H1 (cell line): Measurements from ENCODE around the gene MAST2. TPM values are rescaled to one million over a fixed set of nuclear protein-coding genes. Genes with fewer than 3 reads are reported as not detected.

ENCODE experiments used
- CTCF ChIA-PET: fragments of 300-600 bp; sonication (Branson Sonifier 250); formaldehyde crosslinking; loops from one replicate; lab custom pipeline; 2021; ENCODE audit not compliant: partially characterized antibody; lab: Charles Lee
- POLR2A ChIA-PET: fragments of 300-600 bp; sonication (Branson Sonifier 250); formaldehyde crosslinking; loops from one replicate; lab custom pipeline; 2021; ENCODE audit warnings: inconsistent platforms; ENCODE audit not compliant: partially characterized antibody; lab: Charles Lee
- DNase-seq, 2 experiments: peaks; one replicate each; pipeline versions ENCODE4 v3.0.0 to v3.0.0-alpha.2; 2010 to 2022; ENCODE audit warnings: low spot score in 2 of 2, low read depth in 1 of 2, mixed read lengths in 1 of 2
- FAIRE-seq: peaks from 2 replicates; lab custom pipeline; 2011; peaks lifted over from hg19 to GRCh38; lab: Jason Lieb, UNC
- H2AFZ ChIP-seq: 2 replicates; pipeline ENCODE4 v1.8.1; 2012; ENCODE audit warnings: low read length, inconsistent platforms
- H2AK5ac ChIP-seq: 2 replicates; pipeline ENCODE4 v1.6.1; 2013; ENCODE audit warnings: low read depth, low read length
- H2BK120ac ChIP-seq: replicated peaks from 2 replicates; pipeline ENCODE3; 2013; ENCODE audit warnings: low read depth, low read length, inconsistent platforms
- H2BK12ac ChIP-seq: 2 replicates; pipeline ENCODE4 v1.6.1; 2013; ENCODE audit warnings: low read depth, low read length
- H2BK15ac ChIP-seq: 2 replicates; pipeline ENCODE4 v1.6.1; 2013; ENCODE audit warnings: low read length
- H2BK20ac ChIP-seq: 2 replicates; pipeline ENCODE4 v1.6.1; 2013; ENCODE audit warnings: low read length
- H2BK5ac ChIP-seq: 2 replicates; pipeline ENCODE4 v1.6.1; 2013; ENCODE audit warnings: low read depth, low read length
- H3K14ac ChIP-seq: 2 replicates; pipeline ENCODE4 v1.6.1; 2013; ENCODE audit warnings: inconsistent platforms; ENCODE audit not compliant: insufficient read length
- H3K18ac ChIP-seq: 2 replicates; pipeline ENCODE4 v1.6.1; 2013; ENCODE audit warnings: low read length; ENCODE audit errors: extremely low read depth
- H3K23ac ChIP-seq: 2 replicates; pipeline ENCODE4 v1.6.1; 2013; ENCODE audit warnings: inconsistent platforms; ENCODE audit not compliant: insufficient read length
- H3K23me2 ChIP-seq: 2 replicates; pipeline ENCODE4 v1.6.1; 2013; ENCODE audit warnings: low read depth, low read length
- H3K27ac ChIP-seq: 2 replicates; pipeline ENCODE4 v1.6.1; 2011; ENCODE audit warnings: low read depth, low read length, inconsistent platforms
- H3K27me3 ChIP-seq, 4 experiments: replicated peaks in 1 of 4; 1 replicate in 1 of 4; 2 replicates in 3 of 4; pipeline versions ENCODE4 v1.6.1 to v1.8.1; 2011 to 2013; ENCODE audit warnings: low read length in 3 of 4, mild to moderate bottlenecking in 3 of 4, inconsistent platforms in 2 of 4, mixed read lengths in 2 of 4, moderate library complexity in 1 of 4; ENCODE audit not compliant: control insufficient read depth in 3 of 4, insufficient read depth in 3 of 4; ENCODE audit errors: extremely low read depth in 1 of 4
- H3K36me3 ChIP-seq, 4 experiments: 2 replicates each; pipeline versions ENCODE4 v1.6.1 to v1.8.1; 2011 to 2013; ENCODE audit warnings: mild to moderate bottlenecking in 4 of 4, low read length in 3 of 4, moderate library complexity in 2 of 4, control low read depth in 1 of 4, inconsistent platforms in 1 of 4; ENCODE audit not compliant: insufficient read depth in 4 of 4, control insufficient read depth in 2 of 4
- H3K4ac ChIP-seq: replicated peaks from 2 replicates; pipeline ENCODE3; 2013; ENCODE audit warnings: low read length, low read depth, mixed read lengths, inconsistent platforms; ENCODE audit not compliant: insufficient read length
- H3K4me1 ChIP-seq, 4 experiments: replicated peaks in 1 of 4; 1 replicate in 1 of 4; 2 replicates in 3 of 4; pipeline versions ENCODE4 v1.6.1 to v1.8.1; 2011 to 2013; ENCODE audit warnings: low read length in 3 of 4, inconsistent platforms in 2 of 4, mixed read lengths in 1 of 4; ENCODE audit not compliant: insufficient read depth in 4 of 4, control insufficient read depth in 3 of 4
- H3K4me2 ChIP-seq, 2 experiments: 2 replicates each; pipeline versions ENCODE4 v1.6.1 to v1.8.1; 2011 to 2013; ENCODE audit warnings: low read depth in 2 of 2, low read length in 2 of 2, control low read depth in 1 of 2, inconsistent platforms in 1 of 2, mild to moderate bottlenecking in 1 of 2; ENCODE audit not compliant: insufficient read depth in 1 of 2
- H3K4me3 ChIP-seq, 4 experiments: fragments of 200-600, 300-600 bp in 1 of 4; sonication (generic), shearing (Covaris generic), sonication (Bioruptor Twin) in 1 of 4; 2 replicates each; pipeline versions ENCODE4 v1.5.1 to v1.8.1; 2011 to 2016; ENCODE audit warnings: low read length in 4 of 4, low read depth in 3 of 4, control low read depth in 2 of 4, inconsistent platforms in 2 of 4, mild to moderate bottlenecking in 2 of 4, mixed read lengths in 1 of 4, moderate library complexity in 1 of 4; ENCODE audit not compliant: insufficient read depth in 2 of 4; ENCODE audit errors: extremely low read depth in 1 of 4
- H3K56ac ChIP-seq: replicated peaks from 2 replicates; pipeline ENCODE3; 2013; ENCODE audit warnings: low read depth, mild to moderate bottlenecking, mixed read lengths, low read length, inconsistent platforms; ENCODE audit not compliant: insufficient read length
- H3K79me1 ChIP-seq: 2 replicates; pipeline ENCODE4 v1.6.1; 2013; ENCODE audit warnings: low read depth, low read length, control low read depth
- H3K79me2 ChIP-seq, 2 experiments: 2 replicates each; pipeline versions ENCODE4 v1.6.1 to v1.8.1; 2012 to 2013; ENCODE audit warnings: low read length in 2 of 2, mild to moderate bottlenecking in 2 of 2, inconsistent platforms in 1 of 2; ENCODE audit not compliant: insufficient read depth in 2 of 2, control insufficient read depth in 1 of 2
- H3K9ac ChIP-seq, 4 experiments: replicated peaks in 1 of 4; 1 replicate in 1 of 4; 2 replicates in 3 of 4; pipeline versions ENCODE4 v1.6.1 to v1.8.1; 2011 to 2013; ENCODE audit warnings: low read depth in 3 of 4, low read length in 3 of 4, control low read depth in 2 of 4, mild to moderate bottlenecking in 2 of 4, moderate library complexity in 2 of 4, inconsistent platforms in 1 of 4; ENCODE audit errors: extremely low read depth in 1 of 4
- H3K9me3 ChIP-seq, 2 experiments: 2 replicates each; pipeline versions ENCODE4 v1.6.1 to v1.8.1; 2012 to 2013; ENCODE audit warnings: mild to moderate bottlenecking in 2 of 2, moderate library complexity in 2 of 2, control low read depth in 1 of 2, inconsistent platforms in 1 of 2, low read depth in 1 of 2, low read length in 1 of 2, mixed read lengths in 1 of 2; ENCODE audit not compliant: insufficient read depth in 2 of 2
- H4K20me1 ChIP-seq, 2 experiments: replicated peaks in 1 of 2; 2 replicates each; pipeline versions ENCODE3 to v1.8.1; 2011 to 2013; ENCODE audit warnings: inconsistent platforms in 2 of 2, low read length in 2 of 2, mild to moderate bottlenecking in 1 of 2; ENCODE audit not compliant: insufficient read depth in 2 of 2, control insufficient read depth in 1 of 2
- H4K5ac ChIP-seq: 2 replicates; pipeline ENCODE4 v1.6.1; 2013; ENCODE audit warnings: low read length, low read depth, mixed read lengths, inconsistent platforms; ENCODE audit not compliant: insufficient read length
- H4K8ac ChIP-seq: 2 replicates; pipeline ENCODE4 v1.8.0; 2013; ENCODE audit warnings: mild to moderate bottlenecking, moderate library complexity, low read length, inconsistent platforms; ENCODE audit not compliant: insufficient read depth; ENCODE audit errors: extremely low read depth
- H4K91ac ChIP-seq: replicated peaks from 2 replicates; pipeline ENCODE3; 2013; ENCODE audit warnings: low read length, mixed read lengths, inconsistent platforms; ENCODE audit not compliant: insufficient read length
- BACH1 ChIP-seq: IDR thresholded peaks from 2 replicates; pipeline ENCODE4 v1.6.1; 2012; ENCODE audit warnings: low read length, improper control_type of control experiment
- E2F6 ChIP-seq: IDR thresholded peaks from 2 replicates; pipeline ENCODE4 v1.6.1; 2012; ENCODE audit warnings: inconsistent platforms
- EP300 ChIP-seq, 2 experiments: IDR thresholded peaks; 1 replicate in 1 of 2; 2 replicates in 1 of 2; pipeline ENCODE4 v1.6.1; 2011 to 2012; ENCODE audit warnings: low read depth in 2 of 2, low read length in 2 of 2, mild to moderate bottlenecking in 2 of 2, borderline replicate concordance in 1 of 2, inconsistent platforms in 1 of 2, moderate library complexity in 1 of 2
- FOSL1 ChIP-seq: IDR thresholded peaks from 2 replicates; pipeline ENCODE4 v1.6.1; 2011; ENCODE audit warnings: mild to moderate bottlenecking, low read depth, low read length, moderate library complexity; ENCODE audit not compliant: insufficient read depth
- HDAC2 ChIP-seq, 2 experiments: fragments of 300-600 bp in 1 of 2; sonication (generic) in 1 of 2; IDR thresholded peaks; 2 replicates each; pipeline ENCODE4 v1.6.1; 2011 to 2012; ENCODE audit warnings: low read depth in 2 of 2, low read length in 2 of 2, mild to moderate bottlenecking in 2 of 2, moderate library complexity in 2 of 2, borderline replicate concordance in 1 of 2, inconsistent platforms in 1 of 2
- KDM5A ChIP-seq: fragments of 200-600 bp; IDR thresholded peaks from 2 replicates; pipeline ENCODE4 v1.7.1; 2012; ENCODE audit warnings: mild to moderate bottlenecking, low read length, inconsistent platforms, mixed read lengths
- PHF8 ChIP-seq: fragments of 200-600 bp; sonication (generic); conservative IDR thresholded peaks from 2 replicates; pipeline ENCODE4 v1.7.1; 2012; ENCODE audit warnings: low read depth, mild to moderate bottlenecking, inconsistent platforms, low read length, moderate library complexity
- POLR2A ChIP-seq, 2 experiments: IDR thresholded peaks; 1 replicate in 1 of 2; 2 replicates in 1 of 2; pipeline ENCODE4 v1.6.1; 2011; ENCODE audit warnings: low read depth in 2 of 2, low read length in 2 of 2, mild to moderate bottlenecking in 2 of 2; ENCODE audit errors: control extremely low read depth in 1 of 2
- RBBP5 ChIP-seq: IDR thresholded peaks from 2 replicates; pipeline ENCODE4 v1.7.1; 2012; ENCODE audit warnings: low read depth, mild to moderate bottlenecking, inconsistent platforms, low read length, moderate library complexity, borderline replicate concordance
- RFX5 ChIP-seq: IDR thresholded peaks from 2 replicates; pipeline ENCODE4 v1.6.1; 2011; ENCODE audit warnings: low read depth, low read length, improper control_type of control experiment, borderline replicate concordance
- SUZ12 ChIP-seq: fragments of 200-600 bp; sonication (generic); IDR thresholded peaks from 2 replicates; pipeline ENCODE4 v1.6.1; 2012; ENCODE audit warnings: mild to moderate bottlenecking, inconsistent platforms, low read length, moderate library complexity, mixed read lengths
- TBP ChIP-seq: IDR thresholded peaks from 2 replicates; pipeline ENCODE4 v1.6.1; 2011; ENCODE audit warnings: low read depth, low read length, improper control_type of control experiment
- TEAD4 ChIP-seq: IDR thresholded peaks from 2 replicates; pipeline ENCODE4 v1.6.1; 2012; ENCODE audit warnings: low read depth, low read length, inconsistent platforms, mixed read lengths
- ZNF274 ChIP-seq: IDR thresholded peaks from 2 replicates; pipeline ENCODE4 v1.7.0; 2012; ENCODE audit warnings: low read length, borderline replicate concordance; ENCODE audit errors: extremely low read depth
- polyA plus RNA-seq, 7 experiments: library from polyadenylated mRNA; depleted of rRNA in 3 of 7; stranded (reverse) in 5 of 7; unstranded in 2 of 7; fragments of >200 nt in 5 of 7; fragments of 200-250 nt in 2 of 7; gene quantifications; 1 replicate in 5 of 7; 2 replicates in 1 of 7; 4 replicates in 1 of 7; pipeline versions ENCODE4 v1.2.1 to v1.2.3, GENCODE V29; 2011 to 2013; ENCODE audit warnings: missing spikeins in 2 of 7, mixed read lengths in 2 of 7
- total RNA-seq: library from RNA; stranded (reverse); fragmentation: NEBNext Ultra II Directional; extraction: Animal tissue kit (Norgen Biotek cat#: 25700); gene quantifications from 2 replicates; pipeline ENCODE4 v1.2.1, GENCODE V29; 2021

Gene MAST2
- total and polyA plus RNA-seq, 2 of the 8 experiments (the other 6 are each of a cell fraction or from before 2014, with no cell fraction given): 20.5 to 35.4 TPM

DNA sequence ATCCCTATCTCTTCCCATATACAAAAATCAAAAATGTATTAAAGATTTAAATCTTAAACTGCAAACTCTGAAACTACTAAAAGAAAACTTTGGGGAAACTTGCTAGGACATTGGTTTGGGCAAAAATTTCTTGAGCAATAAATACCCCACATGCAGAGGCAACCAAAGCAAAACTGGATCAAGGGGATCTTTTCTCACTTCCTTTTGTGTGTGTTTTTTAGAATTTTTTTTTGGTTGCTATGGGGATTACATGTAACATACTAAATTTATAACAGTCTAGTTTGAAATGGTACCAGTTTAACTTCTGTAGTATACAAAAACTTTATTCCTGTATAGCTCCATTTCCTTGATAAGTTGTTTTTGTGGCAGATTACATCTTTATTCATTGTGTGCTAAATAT, 16.8 kb downstream of the MAST2 start:
- no peak overlapping the region for H2AFZ ChIP-seq
- no peaks in the 10 kb centered on the region for H3K23me2 ChIP-seq
- H4K5ac ChIP-seq: no peak overlapping the region
- H3K79me1 ChIP-seq: peaks cover 3% of the 10 kb centered on the region; the same call in 1 of the 2 replicates
- H2BK20ac ChIP-seq: no peak overlapping the region
- no peak overlapping the region for H3K56ac ChIP-seq
- DNase-seq (no peak), FAIRE-seq (no peak)
- H2BK5ac ChIP-seq: no peak overlapping the region
- peaks cover 0 to 4% (median 1%) of the 10 kb centered on the region in 4 experiments; a peak in 2 of 7 replicates for H3K4me1 ChIP-seq
- H4K8ac ChIP-seq: no peak overlapping the region
- H3K27ac ChIP-seq: no peak overlapping the region
- no peak overlapping the region for H3K4me3 ChIP-seq
- peaks cover 0 to 8% (median under 1%) of the 10 kb centered on the region in 4 experiments; a peak in 2 of 8 replicates for H3K36me3 ChIP-seq
- H2AK5ac ChIP-seq: no peak overlapping the region
- H3K9me3 ChIP-seq: peaks cover 0 to 5% of the 10 kb centered on the region in 2 experiments; a peak in 2 of 4 replicates
- H3K14ac ChIP-seq: no peak overlapping the region
- H3K4me2 ChIP-seq: no peak overlapping the region
- H3K18ac ChIP-seq: no peak overlapping the region
- no peak overlapping the region for H3K4ac ChIP-seq
- no peaks in the 10 kb centered on the region for H3K27me3 ChIP-seq
- H2BK120ac ChIP-seq: no peak overlapping the region
- H3K79me2 ChIP-seq: peaks cover 0 to 65% of the 10 kb centered on the region in 2 experiments; a peak in 2 of 4 replicates
- H3K23ac ChIP-seq: no peak overlapping the region
- ChIA-PET CTCF (interaction anchor here (1.3 kb wide), 1 partner anchor 19 kb away, joined by 3 read pairs; no protein-coding TSS in a partner anchor), POLR2A (interaction anchor here (1.3 kb wide), 1 partner anchor 15 kb away, joined by 3 read pairs; no protein-coding TSS in a partner anchor)
- no peak overlapping the region for H3K9ac ChIP-seq
- no peak overlapping the region for H2BK12ac ChIP-seq
- H2BK15ac ChIP-seq: no peak overlapping the region
- H4K91ac ChIP-seq: no peak overlapping the region
- H4K20me1 ChIP-seq: peaks cover 0 to 4% of the 10 kb centered on the region in 2 experiments
- TF ChIP-seq POLR2A (IDR thresholded peaks at IDR 0.05; ENCODE audit: control extremely low read depth in 1 of 2, low read depth in 2 of 2, low read length in 2 of 2) (no peak), BACH1 (no peak), E2F6 (no peak), RBBP5 (no peak), EP300 (IDR thresholded peaks at IDR 0.05; ENCODE audit: borderline replicate concordance in 1 of 2, low read depth in 2 of 2, low read length in 2 of 2) (no peak), HDAC2 (IDR thresholded peaks at IDR 0.05; ENCODE audit: borderline replicate concordance in 1 of 2, low read depth in 2 of 2, low read length in 2 of 2) (no peak), SUZ12 (no peak), RFX5 (no peak), PHF8 (no peak), KDM5A (no peak), ZNF274 (no peak), TEAD4 (no peak), TBP (no peak), FOSL1 (no peak)
